Mesendoderm (in vitro differentiated cells): ENCODE data around the gene GDA.
"Not testable (repeated sequence)": the region's sequence is repeated elsewhere in the genome, so short reads cannot be mapped to it uniquely, and the experiment has no call there.

Experiments used
- DNase-seq: peaks from one replicate; pipeline ENCODE4 v3.0.0; 2013
- H2AK5ac ChIP-seq: 2 replicates; pipeline ENCODE4 v1.6.1; 2013; ENCODE audit warnings: low read length, inconsistent platforms
- H2BK120ac ChIP-seq: 2 replicates; pipeline ENCODE4 v1.6.1; 2013; ENCODE audit warnings: low read depth, mild to moderate bottlenecking, low read length, moderate library complexity, mixed read lengths
- H2BK15ac ChIP-seq: replicated peaks from 2 replicates; pipeline ENCODE4 v1.6.1; 2013; ENCODE audit warnings: low read depth, mild to moderate bottlenecking, moderate library complexity
- H2BK5ac ChIP-seq: 2 replicates; pipeline ENCODE4 v1.6.1; 2013; ENCODE audit warnings: low read length, inconsistent platforms
- H3K18ac ChIP-seq: 2 replicates; pipeline ENCODE4 v1.6.1; 2013; ENCODE audit warnings: mild to moderate bottlenecking, low read length, mixed read lengths
- H3K23ac ChIP-seq: one replicate; pipeline ENCODE4 v1.6.1; 2013; ENCODE audit warnings: low read length
- H3K27ac ChIP-seq: 2 replicates; pipeline ENCODE4 v1.5.1; 2013; ENCODE audit warnings: low read depth, mild to moderate bottlenecking, inconsistent platforms, low read length, moderate library complexity
- H3K27me3 ChIP-seq: 2 replicates; pipeline ENCODE4 v1.6.1; 2013; ENCODE audit warnings: low read length, control low read depth, mild to moderate bottlenecking, inconsistent platforms; ENCODE audit not compliant: insufficient read depth, poor library complexity
- H3K36me3 ChIP-seq: 2 replicates; pipeline ENCODE4 v1.6.1; 2013; ENCODE audit warnings: low read length, inconsistent platforms; ENCODE audit not compliant: control insufficient read depth, insufficient read depth
- H3K4ac ChIP-seq: one replicate; pipeline ENCODE4 v1.6.1; 2013; ENCODE audit warnings: low read depth, mild to moderate bottlenecking, low read length, moderate library complexity
- H3K4me1 ChIP-seq: 2 replicates; pipeline ENCODE4 v1.6.1; 2013; ENCODE audit warnings: low read depth, low read length, inconsistent platforms; ENCODE audit not compliant: control insufficient read depth
- H3K4me2 ChIP-seq: 2 replicates; pipeline ENCODE4 v1.6.1; 2013; ENCODE audit warnings: low read length
- H3K4me3 ChIP-seq: 2 replicates; pipeline ENCODE4 v1.5.1; 2013; ENCODE audit warnings: mild to moderate bottlenecking, low read length
- H3K56ac ChIP-seq: one replicate; pipeline ENCODE4 v1.6.1; 2013; ENCODE audit warnings: low read length
- H3K79me1 ChIP-seq: 2 replicates; pipeline ENCODE4 v1.6.1; 2013; ENCODE audit warnings: low read length, inconsistent platforms
- H3K79me2 ChIP-seq: 2 replicates; pipeline ENCODE4 v1.6.1; 2013; ENCODE audit warnings: mild to moderate bottlenecking, low read length; ENCODE audit not compliant: control insufficient read depth, insufficient read depth
- H3K9ac ChIP-seq: 2 replicates; pipeline ENCODE4 v1.6.1; 2013; ENCODE audit warnings: low read length, inconsistent platforms
- H4K5ac ChIP-seq: one replicate; pipeline ENCODE4 v1.6.1; 2013; ENCODE audit warnings: low read length
- H4K8ac ChIP-seq: one replicate; pipeline ENCODE4 v1.6.1; 2013; ENCODE audit warnings: low read depth, mild to moderate bottlenecking, control low read depth, low read length, moderate library complexity
- WGBS: extraction: QIAGEN DNeasy Blood & Tissue Kit; methylation state at CpG from one replicate; pipeline ENCODE4 v1.1.7; 2013; ENCODE audit warnings: low lambda C conversion rate, missing lambda C conversion rate; ENCODE audit not compliant: insufficient coverage; ENCODE audit errors: extremely low coverage; 5-methylcytosine and 5-hydroxymethylcytosine counted together

The GDA gene

GRCh38 chr9:72257814-72258213, 108.6 kb downstream of the GDA start:
- no peak overlapping the region for H3K56ac ChIP-seq
- no peaks in the 10 kb centered on the region for H3K27me3 ChIP-seq
- H3K79me2 ChIP-seq = no peaks in the 10 kb centered on the region
- H2AK5ac ChIP-seq = no peak overlapping the region
- H3K18ac ChIP-seq = no peak overlapping the region
- H3K4me1 ChIP-seq = no peaks in the 10 kb centered on the region
- H3K79me1 ChIP-seq = no peaks in the 10 kb centered on the region
- no peak overlapping the region for H3K4me3 ChIP-seq
- H3K27ac ChIP-seq = no peak overlapping the region
- H4K5ac ChIP-seq = no peak overlapping the region
- no peak overlapping the region for H2BK5ac ChIP-seq
- H4K8ac ChIP-seq = no peak overlapping the region
- no CpG with 5 or more reads among the region's 3 CpGs for WGBS
- no peak overlapping the region for H3K4me2 ChIP-seq
- H2BK120ac ChIP-seq = no peak overlapping the region
- no peak overlapping the region for H3K4ac ChIP-seq
- no peak overlapping the region for H3K9ac ChIP-seq
- H3K23ac ChIP-seq = no peak overlapping the region
- DNase-seq = no peak
- no peaks in the 10 kb centered on the region for H3K36me3 ChIP-seq
- no peak overlapping the region for H2BK15ac ChIP-seq

DNA sequence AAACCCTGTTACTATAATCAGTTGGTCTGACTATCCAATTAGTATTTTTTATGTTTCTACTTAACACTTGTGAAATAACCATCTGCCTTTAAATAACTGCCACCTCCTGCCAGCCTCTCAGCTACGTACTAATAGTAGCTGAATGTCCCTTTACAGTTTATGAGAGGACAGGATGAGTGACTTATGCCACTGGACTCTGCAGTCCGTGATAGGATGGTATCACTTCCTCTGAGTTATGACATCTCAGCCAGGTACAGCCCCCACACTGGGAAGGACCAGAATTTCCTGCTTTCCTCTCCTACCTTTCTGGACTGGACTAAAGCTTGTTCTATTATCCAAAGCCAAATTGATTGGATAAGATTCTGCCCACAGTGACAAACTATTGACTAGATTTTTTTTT, 112.8 kb downstream of the GDA start:
- WGBS = no CpG with 5 or more reads among the region's 2 CpGs
- no peak overlapping the region for H3K27ac ChIP-seq
- H3K4ac ChIP-seq = no peak overlapping the region
- H3K27me3 ChIP-seq = no peaks in the 10 kb centered on the region
- no peak for DNase-seq
- no peak overlapping the region for H4K5ac ChIP-seq
- no peak overlapping the region for H3K9ac ChIP-seq
- H3K4me2 ChIP-seq = no peak overlapping the region
- no peak overlapping the region for H3K23ac ChIP-seq
- H4K8ac ChIP-seq = no peak overlapping the region
- no peaks in the 10 kb centered on the region for H3K36me3 ChIP-seq
- no peak overlapping the region for H3K4me3 ChIP-seq
- H3K79me1 ChIP-seq = no peaks in the 10 kb centered on the region
- no peak overlapping the region for H2AK5ac ChIP-seq
- H3K79me2 ChIP-seq = no peaks in the 10 kb centered on the region
- H3K18ac ChIP-seq = no peak overlapping the region
- H3K56ac ChIP-seq = no peak overlapping the region
- no peaks in the 10 kb centered on the region for H3K4me1 ChIP-seq
- no peak overlapping the region for H2BK15ac ChIP-seq
- H2BK5ac ChIP-seq = no peak overlapping the region
- no peak overlapping the region for H2BK120ac ChIP-seq

DNA sequence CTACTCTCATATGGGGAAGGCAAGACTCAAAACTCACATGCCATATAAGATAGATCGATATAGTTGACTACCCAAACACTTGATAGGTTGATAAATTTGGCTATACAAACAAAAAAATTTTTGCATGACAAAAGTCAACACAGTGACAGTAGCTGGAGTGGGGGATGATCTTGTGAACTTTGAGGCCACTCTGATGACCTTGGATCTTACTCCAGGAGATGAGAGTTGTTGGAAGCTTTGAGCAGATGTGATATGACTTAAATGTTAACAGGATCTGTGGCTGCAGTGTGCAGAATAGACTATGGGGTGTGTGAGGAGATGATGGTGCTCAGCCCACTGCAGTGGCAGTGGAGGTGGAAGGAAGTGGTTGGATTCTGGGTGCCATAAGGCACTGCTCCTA, 114.3 kb downstream of the GDA start:
- H2AK5ac ChIP-seq = no peak overlapping the region
- DNase-seq = no peak
- H4K5ac ChIP-seq = no peak overlapping the region
- H3K4me3 ChIP-seq = no peak overlapping the region
- no peak overlapping the region for H2BK5ac ChIP-seq
- H3K23ac ChIP-seq = no peak overlapping the region
- H3K56ac ChIP-seq = no peak overlapping the region
- no peak overlapping the region for H3K4ac ChIP-seq
- H3K36me3 ChIP-seq = no peaks in the 10 kb centered on the region
- H2BK120ac ChIP-seq = no peak overlapping the region
- no peaks in the 10 kb centered on the region for H3K4me1 ChIP-seq
- WGBS = no CpG with 5 or more reads among the region's 1 CpG
- no peaks in the 10 kb centered on the region for H3K27me3 ChIP-seq
- no peak overlapping the region for H3K4me2 ChIP-seq
- H3K18ac ChIP-seq = no peak overlapping the region
- H4K8ac ChIP-seq = no peak overlapping the region
- H3K79me2 ChIP-seq = no peaks in the 10 kb centered on the region
- H2BK15ac ChIP-seq = no peak overlapping the region
- no peak overlapping the region for H3K27ac ChIP-seq
- H3K9ac ChIP-seq = no peak overlapping the region
- H3K79me1 ChIP-seq = no peaks in the 10 kb centered on the region

- WGBS = no CpG with 5 or more reads among the region's 3 CpGs
- H3K36me3 ChIP-seq = no peaks in the 10 kb centered on the region
- H4K5ac ChIP-seq = no peak overlapping the region
- H3K4me2 ChIP-seq = no peak overlapping the region
- no peak overlapping the region for H3K4ac ChIP-seq
- no peak overlapping the region for H2BK15ac ChIP-seq
- H3K79me1 ChIP-seq = no peaks in the 10 kb centered on the region
- no peaks in the 10 kb centered on the region for H3K79me2 ChIP-seq
- no peak overlapping the region for H3K4me3 ChIP-seq
- no peak overlapping the region for H3K56ac ChIP-seq
- H3K18ac ChIP-seq = no peak overlapping the region
- DNase-seq = no peak
- H2BK5ac ChIP-seq = no peak overlapping the region
- H3K27ac ChIP-seq = no peak overlapping the region
- H3K27me3 ChIP-seq = no peaks in the 10 kb centered on the region
- H3K9ac ChIP-seq = no peak overlapping the region
- no peak overlapping the region for H3K23ac ChIP-seq
- no peak overlapping the region for H2BK120ac ChIP-seq
- H4K8ac ChIP-seq = no peak overlapping the region
- no peaks in the 10 kb centered on the region for H3K4me1 ChIP-seq
- no peak overlapping the region for H2AK5ac ChIP-seq
Observed at GRCh38 chr9:72268961-72269360, 119.7 kb downstream of the GDA start.

GRCh38 chr9:72270359-72270758, 121.1 kb downstream of the GDA start:
- H3K79me1 ChIP-seq, H4K8ac ChIP-seq, DNase-seq, H3K56ac ChIP-seq, H3K18ac ChIP-seq, H3K4ac ChIP-seq, H3K27ac ChIP-seq, H3K23ac ChIP-seq, H2AK5ac ChIP-seq, H2BK5ac ChIP-seq, H3K79me2 ChIP-seq, H3K27me3 ChIP-seq, H3K9ac ChIP-seq, H2BK120ac ChIP-seq, H3K4me2 ChIP-seq, H3K4me1 ChIP-seq, H4K5ac ChIP-seq, H3K4me3 ChIP-seq, H3K36me3 ChIP-seq, H2BK15ac ChIP-seq: not testable (repeated sequence)
- no CpG with 5 or more reads among the region's 3 CpGs for WGBS

DNA sequence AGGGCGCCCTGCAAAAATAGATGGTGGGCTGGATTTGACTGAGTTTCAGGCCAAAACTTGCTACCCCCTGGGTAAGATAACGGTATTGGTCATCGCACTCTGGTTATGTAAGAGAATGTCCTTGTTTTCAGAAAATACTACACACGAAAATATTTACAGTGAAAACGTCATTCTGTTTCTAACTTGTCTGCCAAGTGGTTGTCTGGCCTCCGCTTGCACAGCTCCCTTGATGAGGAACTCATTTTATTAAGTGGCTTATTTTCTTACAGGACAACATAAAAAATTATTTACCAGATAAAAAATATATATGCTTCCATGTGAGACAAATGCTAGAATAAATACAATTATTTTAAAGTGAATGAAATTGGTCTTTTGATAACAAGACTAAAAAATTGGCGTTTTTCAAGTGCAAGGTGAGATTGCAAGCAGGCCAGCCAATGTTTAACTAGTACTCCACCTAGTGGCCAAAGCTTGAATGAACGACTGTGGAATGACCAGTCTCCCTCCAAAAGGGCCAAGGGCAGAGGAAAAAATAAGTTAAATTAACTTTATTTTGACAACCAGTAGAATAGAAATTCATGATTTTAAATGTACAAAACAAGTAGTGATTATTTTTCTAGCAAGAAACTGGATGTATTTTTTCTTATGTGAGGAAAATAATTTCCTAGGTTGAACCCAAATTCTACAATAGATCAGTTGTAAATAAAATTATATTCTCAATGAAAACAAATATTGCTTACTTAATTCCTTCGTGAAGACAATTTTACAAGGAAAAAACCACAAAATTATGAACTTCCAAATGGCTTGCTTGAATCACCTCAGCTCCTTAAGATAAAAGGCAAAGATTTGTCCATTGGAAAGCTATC, 122.6 kb downstream of the GDA start:
- Histone ChIP-seq H2BK15ac (no peak overlapping the region), H3K4ac (no peak overlapping the region), H3K27ac (no peak overlapping the region), H2BK5ac (no peak overlapping the region), H2AK5ac (no peak overlapping the region), H3K23ac (no peak overlapping the region), H3K4me1 (no peaks in the 10 kb centered on the region), H3K36me3 (no peaks in the 10 kb centered on the region), H3K4me3 (no peak overlapping the region), H3K79me1 (no peaks in the 10 kb centered on the region), H3K79me2 (no peaks in the 10 kb centered on the region), H3K4me2 (no peak overlapping the region), H4K5ac (no peak overlapping the region), H3K18ac (no peak overlapping the region), H2BK120ac (no peak overlapping the region), H3K27me3 (no peaks in the 10 kb centered on the region), H4K8ac (no peak overlapping the region), H3K56ac (no peak overlapping the region), H3K9ac (no peak overlapping the region)
- DNase-seq = peak; percentile 62
- WGBS = no CpG with 5 or more reads among the region's 9 CpGs
